VCaP (cell line): Measurements from ENCODE around the gene NODAL.

ENCODE experiments used
- H3K27ac ChIP-seq: fragments of 450-650 bp; 2 replicates; pipeline ENCODE4 v1.5.1; 2017
- CTCF ChIP-seq: fragments of 450-650 bp; conservative IDR thresholded peaks from 2 replicates; pipeline ENCODE4 v1.5.1; 2017; ENCODE audit warnings: mild to moderate bottlenecking, moderate library complexity

Gene NODAL

GRCh38 chr10:70440296-70441160 is 953 bp downstream of the NODAL start:
- no peak for TF ChIP-seq CTCF
- H3K27ac ChIP-seq: no peak overlapping the region

GRCh38 chr10:70437721-70438120 is 3.8 kb downstream of the NODAL start:
- H3K27ac ChIP-seq: no peak overlapping the region
- TF ChIP-seq CTCF: no peak

GRCh38 chr10:70435241-70436085 is 6.0 kb downstream of the NODAL start:
- TF ChIP-seq CTCF: no peak

GRCh38 chr10:70433581-70434280 is 7.8 kb downstream of the NODAL start:
- H3K27ac ChIP-seq: no peak overlapping the region
- no peak for TF ChIP-seq CTCF

More at GRCh38 chr10:70435241-70436085, 6.0 kb downstream of the NODAL start:
- no peak overlapping the region for H3K27ac ChIP-seq

- H3K27ac ChIP-seq: no peak overlapping the region
- TF ChIP-seq CTCF: no peak
These were observed 8.8 kb downstream of the NODAL start for GRCh38 chr10:70432561-70433263.

- no peak for TF ChIP-seq CTCF
- H3K27ac ChIP-seq: no peak overlapping the region
These were observed 9.4 kb downstream of the NODAL start for GRCh38 chr10:70432101-70432500.
